ENCODE data around the gene PHF2.

Gene PHF2

DNA sequence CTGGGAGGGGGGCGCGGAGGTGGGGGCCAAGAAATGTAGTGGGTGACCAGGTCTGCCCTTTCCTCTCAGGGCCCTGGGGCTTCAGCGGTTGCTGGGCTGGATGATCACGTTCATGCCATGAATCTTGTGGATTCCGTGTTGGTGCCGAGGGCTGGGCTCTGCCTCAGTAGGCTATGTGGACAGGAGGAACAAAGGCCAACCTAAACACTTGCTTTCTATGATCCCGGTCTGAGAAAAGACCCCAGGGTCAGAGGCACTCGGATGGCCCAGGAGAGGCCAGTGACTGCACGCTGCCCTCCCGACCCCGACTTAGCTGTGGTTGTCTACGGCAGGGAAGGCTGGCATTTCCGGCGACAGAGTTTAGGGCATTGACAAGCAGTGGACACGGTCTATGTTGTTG lies 26.6 kb downstream of the PHF2 start:
- no peak overlapping the region for H2AFZ ChIP-seq (ENCODE audit: low read length)
- H2BK15ac ChIP-seq (ENCODE audit: low read length): no peak overlapping the region
- H3K4me3 ChIP-seq (ENCODE audit: low read length in 2 of 2): no peak overlapping the region
- no peak overlapping the region for H3K4me2 ChIP-seq (ENCODE audit: insufficient read depth, low read length, poor library complexity, severe bottlenecking)
- no peak overlapping the region for H3K4ac ChIP-seq (ENCODE audit: low read length)
- H4K8ac ChIP-seq (ENCODE audit: low read depth, low read length): no peak overlapping the region
- H3K9me3 ChIP-seq (replicated peaks in 1 of 2; ENCODE audit: control insufficient read depth in 2 of 2, insufficient read depth in 1 of 2, low read depth in 1 of 2, low read length in 2 of 2): peaks cover 0 to 2% of the 10 kb centered on the region in 2 donors
- H3K27ac ChIP-seq (replicated peaks; ENCODE audit: low read length): no peak overlapping the region
- peak overlapping the region; percentile 65 for H3K23ac ChIP-seq (ENCODE audit: low read depth, low read length, poor library complexity)
- peaks cover 0 to 5% of the 10 kb centered on the region in 2 donors for H3K36me3 ChIP-seq (replicated peaks in 1 of 2; ENCODE audit: control insufficient read depth in 2 of 2, insufficient read depth in 2 of 2, low read length in 2 of 2)
- no CpG with 5 or more reads among the region's 15 CpGs for WGBS, 2 donors (ENCODE audit: extremely low coverage in 2 of 2, insufficient read length in 2 of 2, insufficient replicate concordance in 1 of 2)
- no peak overlapping the region for H2AK5ac ChIP-seq (ENCODE audit: low read depth, low read length)
- H3K27me3 ChIP-seq (ENCODE audit: control insufficient read depth in 3 of 3, insufficient read depth in 3 of 3, low read depth in 1 of 3, low read length in 3 of 3): no peaks in the 10 kb centered on the region
- no peak overlapping the region for H2BK120ac ChIP-seq (ENCODE audit: low read depth, low read length)
- H2BK12ac ChIP-seq (ENCODE audit: low read length): no peak overlapping the region
- peaks cover 20% of the 10 kb centered on the region for H3K79me1 ChIP-seq (ENCODE audit: low read depth, low read length)
- no peak for DNase-seq (ENCODE audit: low spot score)
- H2BK5ac ChIP-seq (ENCODE audit: low read length): peak overlapping the region; percentile 66
- no peak overlapping the region for H3K18ac ChIP-seq (ENCODE audit: low read length)
- no peak overlapping the region for H3K9ac ChIP-seq (ENCODE audit: low read depth, low read length, poor library complexity)
- peak overlapping the region; percentile 3 for H3K14ac ChIP-seq (ENCODE audit: low read length)
- no peak overlapping the region for H4K91ac ChIP-seq (ENCODE audit: low read depth, low read length, poor library complexity)
- peaks cover 7 to 16% of the 10 kb centered on the region in 2 donors for H3K4me1 ChIP-seq (ENCODE audit: control insufficient read depth in 2 of 2, insufficient read depth in 1 of 2, low read depth in 1 of 2, low read length in 2 of 2)

DNA sequence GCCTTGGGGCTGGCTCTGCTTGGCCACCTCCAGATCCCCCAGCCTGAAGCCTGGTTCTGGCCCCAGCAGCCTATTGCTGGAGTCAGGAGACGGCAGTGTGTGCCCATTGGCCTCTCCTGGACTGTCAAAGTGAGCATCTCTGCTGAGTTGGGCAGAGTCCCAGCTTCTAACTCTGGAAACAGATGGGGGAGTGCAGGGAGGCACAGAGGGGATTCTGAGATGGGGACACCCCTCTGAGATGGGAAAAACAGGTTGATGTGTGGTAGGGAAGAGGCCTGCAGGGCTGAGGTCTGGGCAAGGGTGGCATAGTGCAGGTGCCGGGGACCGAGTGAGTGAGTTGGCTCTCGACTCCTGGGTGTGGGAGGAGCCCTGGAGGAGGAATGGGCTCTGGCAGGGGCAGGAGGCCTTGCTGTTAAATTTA lies 27.5 kb downstream of the PHF2 start:
- H3K4me1 ChIP-seq (ENCODE audit: control insufficient read depth in 2 of 2, insufficient read depth in 1 of 2, low read depth in 1 of 2, low read length in 2 of 2): peaks cover 4 to 12% of the 10 kb centered on the region in 2 donors
- no peak overlapping the region for H2BK120ac ChIP-seq (ENCODE audit: low read depth, low read length)
- DNase-seq (ENCODE audit: low spot score): no peak
- H3K79me1 ChIP-seq (ENCODE audit: low read depth, low read length): peaks cover 18% of the 10 kb centered on the region
- no peak overlapping the region for H3K9ac ChIP-seq (ENCODE audit: low read depth, low read length, poor library complexity)
- H3K9me3 ChIP-seq (replicated peaks in 1 of 2; ENCODE audit: control insufficient read depth in 2 of 2, insufficient read depth in 1 of 2, low read depth in 1 of 2, low read length in 2 of 2): peaks cover under 1 to 2% of the 10 kb centered on the region in 2 donors
- no peak overlapping the region for H3K23ac ChIP-seq (ENCODE audit: low read depth, low read length, poor library complexity)
- no peak overlapping the region for H4K8ac ChIP-seq (ENCODE audit: low read depth, low read length)
- no peak overlapping the region for H3K18ac ChIP-seq (ENCODE audit: low read length)
- H3K14ac ChIP-seq (ENCODE audit: low read length): peak overlapping the region; percentile 82
- H2BK15ac ChIP-seq (ENCODE audit: low read length): no peak overlapping the region
- H4K91ac ChIP-seq (ENCODE audit: low read depth, low read length, poor library complexity): no peak overlapping the region
- H3K27me3 ChIP-seq (ENCODE audit: control insufficient read depth in 3 of 3, insufficient read depth in 3 of 3, low read depth in 1 of 3, low read length in 3 of 3): no peaks in the 10 kb centered on the region
- H2BK12ac ChIP-seq (ENCODE audit: low read length): no peak overlapping the region
- H3K4ac ChIP-seq (ENCODE audit: low read length): no peak overlapping the region
- H3K4me3 ChIP-seq (ENCODE audit: low read length in 2 of 2): no peak overlapping the region
- peak overlapping the region; percentile 66 for H2BK5ac ChIP-seq (ENCODE audit: low read length)
- H3K4me2 ChIP-seq (ENCODE audit: insufficient read depth, low read length, poor library complexity, severe bottlenecking): no peak overlapping the region
- peaks cover 0 to 5% of the 10 kb centered on the region in 2 donors for H3K36me3 ChIP-seq (replicated peaks in 1 of 2; ENCODE audit: control insufficient read depth in 2 of 2, insufficient read depth in 2 of 2, low read length in 2 of 2)
- H2AFZ ChIP-seq (ENCODE audit: low read length): no peak overlapping the region
- peak overlapping the region; percentile 10 for H2AK5ac ChIP-seq (ENCODE audit: low read depth, low read length)
- no CpG with 5 or more reads among the region's 4 CpGs for WGBS, 2 donors (ENCODE audit: extremely low coverage in 2 of 2, insufficient read length in 2 of 2, insufficient replicate concordance in 1 of 2)
- H3K27ac ChIP-seq (replicated peaks; ENCODE audit: low read length): no peak overlapping the region

DNA sequence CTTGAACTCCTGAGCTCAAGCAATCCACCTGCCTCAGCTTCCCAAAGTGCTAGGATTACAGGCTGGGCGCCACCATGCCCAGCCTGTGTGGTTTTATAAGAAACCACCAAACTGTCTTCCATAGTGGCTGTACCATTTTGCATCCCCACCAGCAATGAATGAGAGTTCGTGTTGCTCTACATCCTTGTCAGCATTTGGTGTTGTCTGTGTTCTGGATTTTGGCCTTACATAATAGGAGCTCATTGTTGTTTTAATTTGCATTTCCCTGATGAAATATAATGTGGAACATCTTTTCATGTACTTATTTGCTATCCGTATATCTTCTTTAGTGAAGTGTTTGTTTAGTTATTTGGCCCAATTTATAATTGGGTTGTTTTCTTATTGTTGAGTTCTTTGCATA lies 29.8 kb downstream of the PHF2 start:
- H3K79me1 ChIP-seq (ENCODE audit: low read depth, low read length): peaks cover 10% of the 10 kb centered on the region
- no peaks in the 10 kb centered on the region for H3K27me3 ChIP-seq (ENCODE audit: control insufficient read depth in 3 of 3, insufficient read depth in 3 of 3, low read depth in 1 of 3, low read length in 3 of 3)
- H3K27ac ChIP-seq (replicated peaks; ENCODE audit: low read length): no peak overlapping the region
- whole genome bisulfite sequencing, 2 donors (ENCODE audit: extremely low coverage in 2 of 2, insufficient read length in 2 of 2, insufficient replicate concordance in 1 of 2): no CpG with 5 or more reads among the region's 3 CpGs
- H3K18ac ChIP-seq (ENCODE audit: low read length): no peak overlapping the region
- H3K14ac ChIP-seq (ENCODE audit: low read length): no peak overlapping the region
- no peak overlapping the region for H3K4me2 ChIP-seq (ENCODE audit: insufficient read depth, low read length, poor library complexity, severe bottlenecking)
- no peak for DNase-seq (ENCODE audit: low spot score)
- H2BK120ac ChIP-seq (ENCODE audit: low read depth, low read length): no peak overlapping the region
- peaks cover 3 to 19% of the 10 kb centered on the region in 2 donors for H3K9me3 ChIP-seq (replicated peaks in 1 of 2; ENCODE audit: control insufficient read depth in 2 of 2, insufficient read depth in 1 of 2, low read depth in 1 of 2, low read length in 2 of 2)
- H2BK15ac ChIP-seq (ENCODE audit: low read length): no peak overlapping the region
- H3K4ac ChIP-seq (ENCODE audit: low read length): no peak overlapping the region
- no peak overlapping the region for H2AFZ ChIP-seq (ENCODE audit: low read length)
- no peak overlapping the region for H3K4me3 ChIP-seq (ENCODE audit: low read length in 2 of 2)
- no peak overlapping the region for H2BK5ac ChIP-seq (ENCODE audit: low read length)
- H3K9ac ChIP-seq (ENCODE audit: low read depth, low read length, poor library complexity): no peak overlapping the region
- H4K91ac ChIP-seq (ENCODE audit: low read depth, low read length, poor library complexity): no peak overlapping the region
- H3K36me3 ChIP-seq (replicated peaks in 1 of 2; ENCODE audit: control insufficient read depth in 2 of 2, insufficient read depth in 2 of 2, low read length in 2 of 2): no peaks in the 10 kb centered on the region
- H2BK12ac ChIP-seq (ENCODE audit: low read length): no peak overlapping the region
- H3K4me1 ChIP-seq (ENCODE audit: control insufficient read depth in 2 of 2, insufficient read depth in 1 of 2, low read depth in 1 of 2, low read length in 2 of 2): no peaks in the 10 kb centered on the region
- no peak overlapping the region for H3K23ac ChIP-seq (ENCODE audit: low read depth, low read length, poor library complexity)
- no peak overlapping the region for H4K8ac ChIP-seq (ENCODE audit: low read depth, low read length)
- H2AK5ac ChIP-seq (ENCODE audit: low read depth, low read length): no peak overlapping the region

DNA sequence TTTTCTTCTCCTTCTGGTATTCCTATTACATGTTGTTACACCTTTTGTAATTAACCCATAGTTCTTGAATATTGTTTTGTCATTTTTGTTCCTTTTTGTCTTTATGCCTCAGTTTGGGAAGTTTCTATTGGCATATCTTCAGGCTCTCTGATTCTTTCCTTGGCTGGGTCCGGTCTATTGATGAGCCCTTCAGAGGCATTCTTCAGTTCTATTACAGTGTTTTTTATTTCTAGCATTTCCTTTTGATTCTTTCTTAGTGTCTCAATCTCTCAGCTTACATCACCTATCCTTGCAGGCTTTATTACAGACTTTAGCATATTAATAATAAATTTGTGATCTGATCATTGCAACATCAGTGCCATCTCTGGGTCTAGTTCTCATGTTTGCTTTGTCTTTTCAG lies 33.8 kb downstream of the PHF2 start:
- no peak overlapping the region for H2BK5ac ChIP-seq (ENCODE audit: low read length)
- H3K14ac ChIP-seq (ENCODE audit: low read length): no peak overlapping the region
- no peak overlapping the region for H2AK5ac ChIP-seq (ENCODE audit: low read depth, low read length)
- H2AFZ ChIP-seq (ENCODE audit: low read length): no peak overlapping the region
- no peak overlapping the region for H3K9ac ChIP-seq (ENCODE audit: low read depth, low read length, poor library complexity)
- peaks cover 3 to 19% of the 10 kb centered on the region in 2 donors for H3K9me3 ChIP-seq (replicated peaks in 1 of 2; ENCODE audit: control insufficient read depth in 2 of 2, insufficient read depth in 1 of 2, low read depth in 1 of 2, low read length in 2 of 2)
- no peak overlapping the region for H2BK120ac ChIP-seq (ENCODE audit: low read depth, low read length)
- H3K23ac ChIP-seq (ENCODE audit: low read depth, low read length, poor library complexity): no peak overlapping the region
- H4K91ac ChIP-seq (ENCODE audit: low read depth, low read length, poor library complexity): no peak overlapping the region
- H3K4ac ChIP-seq (ENCODE audit: low read length): no peak overlapping the region
- no peak overlapping the region for H4K8ac ChIP-seq (ENCODE audit: low read depth, low read length)
- H3K4me3 ChIP-seq (ENCODE audit: low read length in 2 of 2): no peak overlapping the region
- no peaks in the 10 kb centered on the region for H3K36me3 ChIP-seq (replicated peaks in 1 of 2; ENCODE audit: control insufficient read depth in 2 of 2, insufficient read depth in 2 of 2, low read length in 2 of 2)
- H3K79me1 ChIP-seq (ENCODE audit: low read depth, low read length): peaks cover 5% of the 10 kb centered on the region
- H2BK12ac ChIP-seq (ENCODE audit: low read length): no peak overlapping the region
- H3K18ac ChIP-seq (ENCODE audit: low read length): no peak overlapping the region
- no CpG with 5 or more reads among the region's 1 CpG for WGBS, 2 donors (ENCODE audit: extremely low coverage in 2 of 2, insufficient read length in 2 of 2, insufficient replicate concordance in 1 of 2)
- DNase-seq (ENCODE audit: low spot score): no peak
- no peak overlapping the region for H3K27ac ChIP-seq (replicated peaks; ENCODE audit: low read length)
- H3K4me2 ChIP-seq (ENCODE audit: insufficient read depth, low read length, poor library complexity, severe bottlenecking): no peak overlapping the region
- H3K4me1 ChIP-seq (ENCODE audit: control insufficient read depth in 2 of 2, insufficient read depth in 1 of 2, low read depth in 1 of 2, low read length in 2 of 2): no peaks in the 10 kb centered on the region
- H2BK15ac ChIP-seq (ENCODE audit: low read length): no peak overlapping the region
- no peaks in the 10 kb centered on the region for H3K27me3 ChIP-seq (ENCODE audit: control insufficient read depth in 3 of 3, insufficient read depth in 3 of 3, low read depth in 1 of 3, low read length in 3 of 3)
